Measurements from ENCODE around the gene ADAMTSL1. TPM values are rescaled to one million over a fixed set of nuclear protein-coding genes. Genes with fewer than 3 reads are reported as not detected.

Gene ADAMTSL1
- total and polyA plus RNA-seq, 2 donors (not counting 3 experiments of a cell fraction or from before 2014, with no cell fraction given) = 15.0 to 18.4 TPM

GRCh38 chr9:18499980-18500379 lies 26.0 kb downstream of the ADAMTSL1 start:
- Histone ChIP-seq H3K9me3 (replicated peaks; ENCODE audit: control insufficient read depth, insufficient read depth, low read length) (no peaks in the 10 kb centered on the region), H3K4me1 (ENCODE audit: control insufficient read depth, extremely low read depth, insufficient read depth, low read length) (no peaks in the 10 kb centered on the region), H3K27ac (ENCODE audit: insufficient read depth, low read depth, low read length) (no peak overlapping the region), H4K20me1 (replicated peaks; ENCODE audit: control insufficient read depth, extremely low read depth, insufficient read depth, low read length) (no peaks in the 10 kb centered on the region), H2AFZ (ENCODE audit: low read depth, low read length) (no peak overlapping the region), H3K9me1 (replicated peaks; ENCODE audit: control insufficient read depth, extremely low read depth, insufficient read depth, low read length) (no peaks in the 10 kb centered on the region), H3K4me2 (ENCODE audit: insufficient read depth, low read length) (no peak overlapping the region), H3K79me2 (ENCODE audit: control insufficient read depth, insufficient read depth, low read length) (peaks cover 21% of the 10 kb centered on the region), H3K4me3 (replicated peaks in 1 of 3; ENCODE audit: insufficient read depth in 1 of 3, low read depth in 1 of 3, low read length in 3 of 3) (no peak overlapping the region), H3K36me3 (ENCODE audit: control insufficient read depth in 2 of 2, extremely low read depth in 1 of 2, insufficient read depth in 2 of 2, low read length in 2 of 2) (peaks cover 0 to 3% of the 10 kb centered on the region in 2 experiments), H3K9ac (replicated peaks; ENCODE audit: extremely low read depth, insufficient read depth, low read length) (no peak overlapping the region), H3K27me3 (ENCODE audit: control insufficient read depth in 2 of 2, insufficient read depth in 2 of 2, low read length in 2 of 2) (no peaks in the 10 kb centered on the region)
- ChIA-PET POLR2A (no interaction called here), CTCF (no interaction called here)
- TF ChIP-seq MYC (IDR thresholded peaks at IDR 0.05; ENCODE audit: low read depth, low read length) = no peak
- TF ChIP-seq FOS (IDR thresholded peaks at IDR 0.05; ENCODE audit: borderline replicate concordance, insufficient read depth, low read length) = no peak
- TF ChIP-seq MAX (IDR thresholded peaks at IDR 0.05; ENCODE audit: insufficient read depth, insufficient read length) = no peak
- no peak for TF ChIP-seq JUN (IDR thresholded peaks at IDR 0.05; ENCODE audit: borderline replicate concordance, insufficient read depth, insufficient read length, low read depth)
- TF ChIP-seq GATA2 (IDR thresholded peaks at IDR 0.05; ENCODE audit: insufficient read depth, insufficient read length, low read depth, low read length) = no peak
- no peak for TF ChIP-seq POLR2A (IDR thresholded peaks at IDR 0.05; ENCODE audit: low read depth, low read length)
- TF ChIP-seq EZH2 (IDR thresholded peaks at IDR 0.05; ENCODE audit: borderline replicate concordance, low read depth, low read length, severe bottlenecking) = no peak
- TF ChIP-seq CTCF (IDR thresholded peaks at IDR 0.05; ENCODE audit: extremely low read depth in 1 of 2, insufficient read depth in 1 of 2, low read depth in 1 of 2, low read length in 2 of 2) = no peak
- no peak for TF ChIP-seq POLR2AphosphoS5 (IDR thresholded peaks at IDR 0.05; ENCODE audit: insufficient read depth, low read depth, low read length)
- dilution Hi-C loops (cut with MboI; ENCODE audit: extremely low pct_ligation_motif_present, low sequenced_read_pairs) = no loop called here
- intact Hi-C loops (cut with micrococcal nuclease) = loop anchor here (10.0 kb wide), 1 partner anchor 545 kb away; the partner anchor contains the start of gene RRAGA
- DNase-seq (ENCODE audit: low read depth, low spot score) (no peak), FAIRE-seq (no peak)
- no TSS peak for BruUV-seq (replicated peaks)
